Motor neuron (in vitro differentiated cells): ENCODE results near the gene CCR8. TPM values are rescaled to one million over a fixed set of nuclear protein-coding genes. Genes with fewer than 3 reads are reported as not detected.
A peak's percentile ranks its signal among the peaks of the same experiment; 100 is the strongest.
"Not testable (repeated sequence)": the region's sequence is repeated elsewhere in the genome, so short reads cannot be mapped to it uniquely, and the experiment has no call there.

Experiments used
- ATAC-seq, 8 experiments: fragments of 200-7000 bp; cut with Tn5 transposase; replicated peaks in 6 of 8; 2 replicates each; pipeline ENCODE4 v1.8.0; 2021; ENCODE audit warnings: mild to moderate bottlenecking in 8 of 8, moderate library complexity in 8 of 8
- H3K27ac ChIP-seq, 2 donors: fragments of 250-450 bp; sonication (Bioruptor Pico); 2 replicates each; pipeline ENCODE4 v1.9.0; 2021; ENCODE audit warnings: antibody characterized with exemption in 2 of 2, mild to moderate bottlenecking in 2 of 2, moderate library complexity in 1 of 2
- H3K4me1 ChIP-seq, 2 donors: fragments of 250-450 bp; sonication (Bioruptor Pico); replicated peaks in 1 of 2; 2 replicates each; pipeline ENCODE4 v1.6.1; 2021; ENCODE audit warnings: antibody characterized with exemption in 2 of 2, mild to moderate bottlenecking in 2 of 2, moderate library complexity in 1 of 2
- H3K4me3 ChIP-seq, 5 donors: fragments of 250-450 bp; sonication (Bioruptor Pico); 2 replicates each; pipeline ENCODE4 v1.9.0; 2021; ENCODE audit warnings: antibody characterized with exemption in 5 of 5, mild to moderate bottlenecking in 5 of 5, moderate library complexity in 4 of 5
- WGBS, 10 experiments: fragments of 450-650 bp; shearing (Covaris generic); methylation state at CpG; one replicate each; pipeline ENCODE4 v1.0.0; 2022; 5-methylcytosine and 5-hydroxymethylcytosine counted together
- in situ Hi-C, 9 experiments: fragments of 400-800 bp; cut with MboI; loops; one replicate each; pipeline ENCODE4 v1.15.0; 2021; ENCODE audit warnings: low sequenced_read_pairs in 9 of 9, low pct_unique_long_range_greater_than_20kb in 2 of 9; ENCODE audit not compliant: unreplicated experiment in 9 of 9
- total RNA-seq, 8 experiments: library from RNA; unstranded; fragments of 300-600 nt; gene quantifications; 2 replicates each; pipeline versions ENCODE4 v1.2.3 to v1.2.4, GENCODE V29; 2022

CCR8 gene
- total RNA-seq, 8 experiments from 2014 or later = 0.27 to 0.35 TPM; not detected in 6

DNA sequence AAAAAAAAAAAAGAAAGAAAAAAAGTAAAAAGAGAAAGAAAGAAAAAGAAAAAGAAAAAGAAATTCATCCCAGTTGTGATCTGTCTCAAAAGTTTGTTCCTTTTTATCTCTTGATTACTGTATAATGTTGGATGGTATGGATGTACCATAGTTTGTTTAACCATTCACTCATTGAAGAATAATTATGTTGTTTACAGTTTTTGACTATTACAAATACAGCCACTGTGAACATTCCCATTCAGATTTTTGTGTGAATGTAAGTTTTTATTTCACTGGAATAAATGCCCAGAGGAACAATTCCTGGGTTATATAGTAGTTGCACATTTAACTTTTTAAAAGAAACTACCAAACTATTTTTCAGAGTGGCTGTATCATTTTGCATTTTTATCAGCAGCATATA lies 10.3 kb upstream of the CCR8 start:
- in situ Hi-C loops = no loop called here
- H3K27ac ChIP-seq = no peak overlapping the region
- ATAC-seq = no peak
- H3K4me3 ChIP-seq = no peak overlapping the region
- H3K4me1 ChIP-seq = no peaks in the 10 kb centered on the region

DNA sequence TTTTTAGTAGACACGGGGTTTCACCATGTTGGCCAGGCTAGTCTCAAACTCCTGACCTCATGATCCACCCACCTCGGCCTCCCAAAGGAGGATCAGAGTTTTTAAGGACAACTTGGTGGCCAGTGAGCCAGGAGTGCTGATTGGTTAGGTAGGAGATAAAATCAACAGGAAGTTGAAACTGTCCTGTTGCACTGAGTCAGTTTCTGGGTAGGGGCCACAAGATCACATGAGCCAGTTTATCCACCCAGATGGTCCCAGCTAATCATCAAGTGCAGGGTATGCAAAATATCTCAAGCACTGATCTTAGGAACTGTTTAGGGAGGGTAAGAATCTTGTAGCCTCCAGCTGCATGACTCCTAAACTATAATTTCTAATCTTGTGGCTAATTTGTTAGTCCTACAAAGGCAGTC lies 7.9 kb upstream of the CCR8 start:
- in situ Hi-C loops, H3K4me1 ChIP-seq, H3K4me3 ChIP-seq, H3K27ac ChIP-seq: not testable (repeated sequence)
- ATAC-seq = peak in 2 of 8 experiments; percentile 40 to 64
- 17 to 83% (median 64%) methylated on average over 1 to 2 of the region's 2 CpGs; no CpG with 5 or more reads in 2 of the 10 experiments for WGBS, 10 experiments

DNA sequence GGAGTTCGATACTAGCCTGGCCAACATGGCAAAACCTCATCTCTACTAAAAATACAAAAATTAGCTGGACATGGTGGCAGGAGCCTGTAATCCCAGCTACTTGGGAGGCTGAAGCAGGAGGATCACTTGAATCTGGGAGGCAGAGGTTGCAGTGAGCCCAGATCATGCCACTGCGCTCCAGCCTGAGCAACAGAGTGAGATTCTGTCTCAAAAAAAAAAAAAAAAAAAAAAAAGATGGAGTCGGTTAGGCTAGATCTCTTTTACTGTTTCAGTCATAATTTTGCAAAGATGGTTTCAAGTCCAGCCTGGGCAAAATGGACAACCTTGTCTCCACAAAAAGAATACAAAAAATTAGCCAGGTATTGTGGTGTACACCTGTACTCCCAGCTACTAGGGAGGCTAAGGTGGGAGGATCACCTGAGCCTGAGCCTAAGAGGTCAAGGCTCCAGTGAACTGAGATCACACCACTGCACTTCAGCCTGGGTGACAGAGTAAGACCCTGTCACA lies 7.2 kb upstream of the CCR8 start:
- ATAC-seq, H3K27ac ChIP-seq, H3K4me3 ChIP-seq, in situ Hi-C loops, H3K4me1 ChIP-seq: not testable (repeated sequence)
- 0 to 100% (median 80%) methylated on average over 1 of the region's 3 CpGs; no CpG with 5 or more reads in 2 of the 10 experiments for WGBS, 10 experiments

DNA sequence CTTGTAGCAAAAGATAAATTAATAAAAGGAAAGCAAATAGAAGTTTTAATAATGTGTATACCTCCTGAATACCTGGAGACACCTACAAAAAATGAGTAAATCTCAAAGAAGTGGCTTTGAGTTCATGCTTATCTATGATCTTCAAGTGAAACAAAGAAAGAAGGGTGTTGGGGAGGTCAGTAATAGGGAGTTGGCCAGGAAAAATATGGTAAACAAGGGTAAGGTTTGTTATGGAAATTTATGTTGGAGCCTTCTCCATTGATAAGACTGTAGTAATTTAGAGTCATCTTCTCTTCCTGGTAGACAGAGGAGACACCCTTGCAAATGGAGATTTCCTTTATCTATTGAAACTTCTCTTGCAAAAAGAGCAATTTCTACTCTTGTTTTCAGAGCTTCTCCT lies 6.6 kb upstream of the CCR8 start:
- ATAC-seq = peak in 2 of 8 experiments; percentile 84 to 89
- H3K27ac ChIP-seq = no peak overlapping the region
- no peaks in the 10 kb centered on the region for H3K4me1 ChIP-seq
- in situ Hi-C loops = no loop called here
- no peak overlapping the region for H3K4me3 ChIP-seq

DNA sequence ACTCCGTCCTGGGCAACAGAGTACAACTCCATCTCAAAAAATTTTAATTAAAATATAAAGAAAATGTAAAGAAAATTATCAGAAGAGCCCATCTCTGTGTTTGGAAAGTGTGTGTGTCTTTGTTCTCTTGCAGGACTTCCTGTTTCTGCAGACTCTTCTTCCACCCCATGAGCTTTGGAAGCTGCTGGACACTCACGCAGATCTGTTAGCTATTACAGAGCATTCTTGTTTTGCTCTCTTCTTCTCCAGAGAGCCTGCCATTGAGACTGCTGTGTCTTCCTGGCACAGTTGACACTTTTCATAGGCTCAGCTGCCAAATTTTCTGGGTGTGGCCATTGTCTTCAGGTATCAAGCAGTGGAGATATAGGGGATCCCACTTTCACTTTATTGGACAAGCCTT lies 6.0 kb upstream of the CCR8 start:
- in situ Hi-C loops = no loop called here
- no peak for ATAC-seq
- WGBS, 10 experiments = 0 to 94% (median 80%) methylated on average over 1 to 2 of the region's 2 CpGs; no CpG with 5 or more reads in 2 of the 10 experiments
- Histone ChIP-seq H3K4me1 (no peaks in the 10 kb centered on the region), H3K4me3 (no peak overlapping the region), H3K27ac (no peak overlapping the region)

DNA sequence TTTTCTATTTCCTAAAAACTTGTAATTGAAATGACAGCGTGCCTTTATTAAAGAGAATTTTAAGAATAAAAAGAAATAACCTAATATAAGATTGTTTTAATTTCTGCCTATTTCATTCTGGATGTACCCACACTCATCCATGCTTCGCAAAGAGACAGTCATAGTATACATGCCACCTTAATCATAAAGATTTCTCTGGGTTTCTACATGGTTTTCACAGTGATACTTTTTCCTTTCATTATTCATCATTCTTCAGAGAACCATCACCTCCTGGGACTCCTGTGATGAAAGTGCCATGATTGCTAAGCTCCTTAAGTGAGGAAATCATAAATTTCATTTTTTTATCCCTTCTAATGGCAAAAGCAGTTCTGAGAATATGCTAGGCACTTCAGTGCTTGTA lies 4.3 kb upstream of the CCR8 start:
- no peak for ATAC-seq
- in situ Hi-C loops = no loop called here
- 31 to 100% (median 70%) methylated on average over 2 of the region's 2 CpGs; no CpG with 5 or more reads in 3 of the 10 experiments for WGBS, 10 experiments

DNA sequence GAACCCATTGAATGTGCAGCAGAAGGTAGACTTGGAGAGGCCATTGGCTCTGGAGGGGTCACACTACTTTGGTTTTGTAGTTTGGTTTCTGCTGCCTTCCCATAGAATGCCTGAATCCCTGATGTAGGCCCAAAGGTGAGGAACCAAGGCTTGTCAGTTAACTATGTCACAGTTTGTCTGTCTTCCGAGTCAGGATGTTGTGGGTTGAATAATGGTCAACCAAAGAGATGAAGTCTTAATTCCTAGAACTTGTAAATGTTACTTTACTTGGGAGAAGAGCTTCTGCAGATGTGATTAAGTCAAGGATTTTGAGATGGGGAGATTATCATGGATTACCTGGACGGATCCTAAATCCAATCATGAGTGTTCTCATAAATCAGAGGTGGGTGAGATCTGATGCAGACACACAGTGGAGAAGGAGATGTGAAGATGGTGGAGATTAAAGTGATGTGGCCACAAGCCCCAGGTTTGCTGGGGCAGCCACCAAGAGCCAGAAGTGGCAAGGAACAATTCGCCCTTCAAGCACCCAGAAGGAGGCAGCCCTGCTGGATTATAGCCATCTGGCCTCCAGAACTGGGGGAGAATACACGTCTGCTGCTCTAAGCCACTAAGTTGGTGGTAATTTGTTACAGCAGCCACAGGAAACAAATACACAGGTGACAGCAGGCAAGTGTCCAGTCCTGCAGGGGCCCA lies 2.3 kb upstream of the CCR8 start:
- no peak overlapping the region for H3K4me3 ChIP-seq
- no peak for ATAC-seq
- H3K4me1 ChIP-seq = no peaks in the 10 kb centered on the region
- WGBS, 10 experiments = 0 to 100% (median 44%) methylated on average over 1 to 3 of the region's 4 CpGs; no CpG with 5 or more reads in 6 of the 10 experiments
- in situ Hi-C loops = no loop called here
- no peak overlapping the region for H3K27ac ChIP-seq

More for the DNA sequence above, 4.3 kb upstream of the CCR8 start:
- Histone ChIP-seq H3K27ac (no peak overlapping the region), H3K4me1 (no peaks in the 10 kb centered on the region), H3K4me3 (no peak overlapping the region)

DNA sequence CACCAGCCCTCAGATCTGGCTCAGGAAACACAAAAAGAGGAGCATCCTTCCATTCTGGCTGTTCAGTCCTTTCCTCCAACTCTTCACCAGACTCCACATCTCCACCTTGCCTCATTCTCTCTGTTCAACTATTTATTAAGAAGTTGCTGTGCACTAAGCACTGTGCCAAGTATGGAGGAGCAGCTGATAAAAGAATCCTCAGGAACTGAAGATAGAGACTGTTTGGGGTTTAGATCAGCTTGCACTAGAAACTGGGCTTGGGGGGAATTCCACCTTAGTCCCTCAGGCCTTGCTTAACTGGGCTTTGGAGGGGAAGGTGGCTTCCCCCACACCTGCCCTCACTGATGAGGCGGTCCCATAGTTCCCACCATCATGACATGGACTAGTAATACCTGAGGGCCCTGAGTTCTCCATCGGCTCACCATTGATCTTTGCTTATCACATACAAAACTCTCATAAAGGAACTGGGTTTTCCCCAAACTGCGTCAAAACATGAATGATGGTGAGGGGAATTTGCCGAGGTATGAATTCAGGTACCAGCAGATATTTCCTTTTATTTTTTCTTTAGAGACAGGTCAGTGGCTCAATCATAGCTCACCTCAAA lies 1.7 kb upstream of the CCR8 start:
- no peak for ATAC-seq
- in situ Hi-C loops = no loop called here
- WGBS, 10 experiments = 17 to 100% (median 92%) methylated on average over 1 to 4 of the region's 4 CpGs; no CpG with 5 or more reads in 4 of the 10 experiments
- Histone ChIP-seq H3K4me3 (no peak overlapping the region), H3K27ac (no peak overlapping the region), H3K4me1 (no peaks in the 10 kb centered on the region)

DNA sequence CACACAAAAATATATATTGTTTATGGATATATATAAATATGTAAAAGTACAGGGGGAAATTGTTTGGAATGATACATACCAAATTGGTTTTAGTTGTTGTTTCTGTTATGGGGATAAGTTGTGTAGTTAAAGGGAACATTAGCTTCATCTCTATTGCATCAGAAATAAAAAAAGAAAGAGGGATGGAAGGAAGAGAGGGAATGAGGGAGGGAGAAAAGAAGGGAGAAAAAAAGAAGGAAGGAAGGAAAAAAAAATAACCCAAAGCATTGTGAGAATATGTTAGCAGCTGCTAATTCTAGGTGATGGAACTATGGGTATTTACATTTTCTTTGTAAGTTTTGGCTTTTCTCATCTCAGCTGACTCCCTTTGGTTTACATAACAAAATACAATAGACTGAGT lies 1.3 kb downstream of the CCR8 start:
- in situ Hi-C loops = no loop called here
- Histone ChIP-seq H3K4me3 (no peak overlapping the region), H3K4me1 (no peaks in the 10 kb centered on the region), H3K27ac (no peak overlapping the region)
- no peak for ATAC-seq

DNA sequence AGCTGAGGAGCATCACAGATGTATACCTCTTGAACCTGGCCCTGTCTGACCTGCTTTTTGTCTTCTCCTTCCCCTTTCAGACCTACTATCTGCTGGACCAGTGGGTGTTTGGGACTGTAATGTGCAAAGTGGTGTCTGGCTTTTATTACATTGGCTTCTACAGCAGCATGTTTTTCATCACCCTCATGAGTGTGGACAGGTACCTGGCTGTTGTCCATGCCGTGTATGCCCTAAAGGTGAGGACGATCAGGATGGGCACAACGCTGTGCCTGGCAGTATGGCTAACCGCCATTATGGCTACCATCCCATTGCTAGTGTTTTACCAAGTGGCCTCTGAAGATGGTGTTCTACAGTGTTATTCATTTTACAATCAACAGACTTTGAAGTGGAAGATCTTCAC lies 3.0 kb downstream of the CCR8 start:
- in situ Hi-C loops = no loop called here
- no peaks in the 10 kb centered on the region for H3K4me1 ChIP-seq
- WGBS, 10 experiments = 60 to 100% (median 84%) methylated on average over 1 to 4 of the region's 4 CpGs; no CpG with 5 or more reads in 4 of the 10 experiments

DNA sequence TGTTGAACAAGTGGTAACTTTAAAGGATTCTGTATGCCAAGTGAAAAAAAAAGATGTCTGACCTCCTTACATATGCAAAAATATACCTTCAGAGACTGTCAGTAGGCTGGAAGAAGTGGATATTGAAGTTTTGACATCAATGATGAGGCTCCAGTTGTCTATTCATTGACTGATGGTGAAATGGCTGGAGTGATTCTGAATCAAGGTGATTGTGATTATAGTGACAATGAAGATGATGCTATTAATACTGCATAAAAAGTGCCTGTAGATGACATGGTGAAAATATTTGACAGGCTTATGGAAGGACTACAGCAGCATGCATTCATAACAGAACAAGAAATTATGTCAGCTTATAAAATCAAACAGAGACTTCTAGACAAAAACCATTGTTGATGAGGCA lies 4.1 kb downstream of the CCR8 start:
- in situ Hi-C loops = no loop called here
- Histone ChIP-seq H3K27ac (no peak overlapping the region), H3K4me3 (no peak overlapping the region), H3K4me1 (no peaks in the 10 kb centered on the region)
- ATAC-seq = no peak

More for the DNA sequence above, 3.0 kb downstream of the CCR8 start:
- ATAC-seq = no peak
- no peak overlapping the region for H3K4me3 ChIP-seq
- no peak overlapping the region for H3K27ac ChIP-seq

DNA sequence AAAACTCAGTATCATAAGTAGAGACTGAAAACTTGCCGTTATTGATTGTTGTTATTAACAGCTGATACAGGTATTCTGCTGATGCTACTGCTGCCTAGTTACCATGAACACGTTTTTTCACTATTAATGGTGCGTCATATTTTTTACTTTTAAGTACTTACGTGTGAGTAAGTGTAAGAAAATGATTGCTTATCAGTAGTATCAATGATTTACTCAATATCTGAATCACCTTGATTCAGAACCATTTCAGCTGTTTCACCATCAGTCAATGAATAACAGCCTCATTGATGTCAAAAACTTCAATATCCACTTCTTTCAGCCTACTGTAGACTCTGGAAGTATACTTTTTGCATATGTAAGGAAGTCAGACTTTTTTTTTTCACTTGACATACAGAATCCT lies 4.7 kb downstream of the CCR8 start:
- WGBS, 10 experiments = 28 to 100% (median 75%) methylated on average over 2 to 4 of the region's 4 CpGs
- no peak for ATAC-seq
- in situ Hi-C loops = no loop called here
- H3K4me1 ChIP-seq = no peaks in the 10 kb centered on the region
- H3K4me3 ChIP-seq = no peak overlapping the region
- H3K27ac ChIP-seq = no peak overlapping the region

DNA sequence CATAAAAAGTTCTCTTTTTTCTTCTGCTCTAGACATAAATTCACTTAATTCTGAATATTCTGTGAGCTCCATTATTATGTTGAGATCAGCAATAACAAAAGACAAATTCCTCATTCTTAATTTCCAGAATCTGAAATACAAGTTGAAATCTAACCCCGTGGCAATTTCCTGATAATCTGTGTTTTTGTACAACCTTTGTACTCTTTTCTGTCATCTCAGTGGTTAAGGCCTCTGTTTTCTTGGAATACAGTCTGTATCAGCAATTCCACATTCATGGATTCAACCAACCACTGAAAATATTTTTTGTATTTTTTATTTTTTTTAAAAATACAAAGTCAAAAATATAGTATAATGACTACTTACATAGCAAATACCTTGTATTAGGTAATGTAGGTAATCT lies 8.7 kb downstream of the CCR8 start:
- 0 to 100% (median 75%) methylated on average over 1 of the region's 1 CpG for WGBS, 10 experiments
- ATAC-seq = no peak
- no peaks in the 10 kb centered on the region for H3K4me1 ChIP-seq
- H3K27ac ChIP-seq = no peak overlapping the region
- no peak overlapping the region for H3K4me3 ChIP-seq
- in situ Hi-C loops = no loop called here

DNA sequence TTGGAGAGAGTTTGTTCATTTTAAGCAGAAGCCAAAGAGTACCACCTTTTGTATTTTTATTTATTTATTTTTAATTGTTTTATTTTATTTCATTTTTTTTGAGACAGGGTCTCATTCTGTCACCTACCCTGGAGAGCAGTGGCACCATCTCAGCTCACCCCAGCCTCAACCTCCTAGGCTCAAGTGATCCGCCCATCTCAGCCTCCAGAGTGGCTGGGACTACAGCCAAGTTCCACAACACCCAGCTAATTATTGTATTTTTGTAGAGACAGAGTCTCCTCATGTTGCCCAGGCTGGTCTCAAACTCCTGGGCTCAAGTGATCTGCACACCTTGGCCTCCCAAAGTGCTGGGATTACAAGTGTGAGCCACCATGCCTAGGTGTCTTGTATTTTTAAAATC lies 9.6 kb downstream of the CCR8 start:
- 0 to 100% (median 67%) methylated on average over 1 of the region's 1 CpG; no CpG with 5 or more reads in 5 of the 10 experiments for WGBS, 10 experiments
- no peak for ATAC-seq
- Histone ChIP-seq H3K27ac (no peak overlapping the region), H3K4me3 (no peak overlapping the region), H3K4me1 (no peaks in the 10 kb centered on the region)
- in situ Hi-C loops = no loop called here
